OCI-LY3 (cell line): ENCODE data around the gene CGA.

Experiments
- EZH2phosphoT487 ChIP-seq: fragments of 200-600 bp; shearing (Covaris generic); IDR thresholded peaks from 2 replicates; pipeline ENCODE4 v1.6.1; 2018; ENCODE audit warnings: antibody characterized with exemption, mixed run types, low read depth
- TF ChIP-seq, protein P1 (sequence below): fragments of 200-600, 300-600 bp; sonication (generic); IDR thresholded peaks from 2 replicates; pipeline ENCODE4 v1.5.1; 2014; ENCODE audit warnings: antibody characterized with exemption, low read length, low read depth

DNA sequence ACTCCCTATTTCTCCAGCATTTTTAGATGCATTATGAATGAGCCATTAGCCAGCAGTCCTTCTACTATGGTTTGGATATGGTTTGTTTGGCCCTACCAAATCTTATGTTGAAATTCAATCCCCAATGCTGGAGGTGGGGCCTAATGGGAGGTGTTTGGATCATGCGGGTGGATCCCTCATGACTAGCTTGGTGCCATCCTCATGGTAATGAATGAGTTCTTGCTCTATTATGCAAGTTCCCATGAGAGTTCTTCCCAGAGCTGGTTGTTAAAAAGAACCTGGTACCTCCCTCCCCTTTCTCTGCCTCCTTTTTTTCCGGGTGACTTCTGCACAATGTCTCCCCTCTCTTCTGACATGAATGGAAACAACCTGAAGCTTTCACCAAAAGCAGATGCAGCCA is 6.2 kb upstream of the CGA start:
- TF ChIP-seq EZH2phosphoT487: no peak
- TF ChIP-seq, protein P1, sequence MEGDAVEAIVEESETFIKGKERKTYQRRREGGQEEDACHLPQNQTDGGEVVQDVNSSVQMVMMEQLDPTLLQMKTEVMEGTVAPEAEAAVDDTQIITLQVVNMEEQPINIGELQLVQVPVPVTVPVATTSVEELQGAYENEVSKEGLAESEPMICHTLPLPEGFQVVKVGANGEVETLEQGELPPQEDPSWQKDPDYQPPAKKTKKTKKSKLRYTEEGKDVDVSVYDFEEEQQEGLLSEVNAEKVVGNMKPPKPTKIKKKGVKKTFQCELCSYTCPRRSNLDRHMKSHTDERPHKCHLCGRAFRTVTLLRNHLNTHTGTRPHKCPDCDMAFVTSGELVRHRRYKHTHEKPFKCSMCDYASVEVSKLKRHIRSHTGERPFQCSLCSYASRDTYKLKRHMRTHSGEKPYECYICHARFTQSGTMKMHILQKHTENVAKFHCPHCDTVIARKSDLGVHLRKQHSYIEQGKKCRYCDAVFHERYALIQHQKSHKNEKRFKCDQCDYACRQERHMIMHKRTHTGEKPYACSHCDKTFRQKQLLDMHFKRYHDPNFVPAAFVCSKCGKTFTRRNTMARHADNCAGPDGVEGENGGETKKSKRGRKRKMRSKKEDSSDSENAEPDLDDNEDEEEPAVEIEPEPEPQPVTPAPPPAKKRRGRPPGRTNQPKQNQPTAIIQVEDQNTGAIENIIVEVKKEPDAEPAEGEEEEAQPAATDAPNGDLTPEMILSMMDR: no peak
